HepG2 (cell line): Measurements from ENCODE around the gene CHID1. TPM values are rescaled to one million over a fixed set of nuclear protein-coding genes. Genes with fewer than 3 reads are reported as not detected.

Source experiments
- ARID2 ChIP-seq: sonication (generic); formaldehyde crosslinking; IDR thresholded peaks from 2 replicates; pipeline ENCODE4 v1.8.1; 2022; ENCODE audit warnings: mild to moderate bottlenecking, missing genetic modification reagents, borderline replicate concordance
- DDIT3 ChIP-seq: sonication (generic); formaldehyde crosslinking; IDR thresholded peaks from 2 replicates; pipeline ENCODE4 v1.4.0; 2020; ENCODE audit warnings: mild to moderate bottlenecking, missing genetic modification reagents
- DNMT3B ChIP-seq: conservative IDR thresholded peaks from 2 replicates; pipeline ENCODE4 v1.6.1; 2016; ENCODE audit warnings: missing biosample characterization, control low read depth
- EED ChIP-seq: sonication (generic); formaldehyde crosslinking; IDR thresholded peaks from 2 replicates; pipeline ENCODE4 v1.5.0; 2020; ENCODE audit warnings: mild to moderate bottlenecking, missing genetic modification reagents
- FOXA3 ChIP-seq: IDR thresholded peaks from 2 replicates; pipeline ENCODE4 v1.6.1; 2016; ENCODE audit warnings: missing genetic modification reagents, missing compliant biosample characterization
- GTF2F1 ChIP-seq: fragments of 150-350 bp; IDR thresholded peaks from 2 replicates; pipeline ENCODE4 v1.6.1; 2014; ENCODE audit warnings: low read length
- HHEX ChIP-seq: IDR thresholded peaks from 2 replicates; pipeline ENCODE4 v1.6.1; 2016; ENCODE audit warnings: control low read depth
- KMT2B ChIP-seq: IDR thresholded peaks from 2 replicates; pipeline ENCODE4 v1.6.1; 2016; ENCODE audit warnings: missing genetic modification reagents, missing compliant biosample characterization
- MTERF4 ChIP-seq: sonication (generic); formaldehyde crosslinking; IDR thresholded peaks from 2 replicates; pipeline ENCODE4 v1.8.0; 2023; ENCODE audit warnings: mild to moderate bottlenecking, missing genetic modification reagents
- PAWR ChIP-seq: sonication (generic); formaldehyde crosslinking; IDR thresholded peaks from 2 replicates; pipeline ENCODE4 v1.4.0; 2020; ENCODE audit warnings: missing genetic modification reagents, mild to moderate bottlenecking, borderline replicate concordance
- PITX1 ChIP-seq: sonication (generic); formaldehyde crosslinking; IDR thresholded peaks from 2 replicates; pipeline ENCODE4 v1.5.1; 2020; ENCODE audit warnings: mild to moderate bottlenecking, missing genetic modification reagents
- SMAD3 ChIP-seq: sonication (generic); formaldehyde crosslinking; IDR thresholded peaks from 2 replicates; pipeline ENCODE4 v1.4.0; 2020; ENCODE audit warnings: missing genetic modification reagents
- SRY ChIP-seq: sonication (generic); formaldehyde crosslinking; IDR thresholded peaks from 2 replicates; pipeline ENCODE4 v1.8.0; 2022; ENCODE audit warnings: mild to moderate bottlenecking, missing genetic modification reagents
- THYN1 ChIP-seq: sonication (generic); formaldehyde crosslinking; IDR thresholded peaks from 2 replicates; pipeline ENCODE4 v1.8.1; 2023; ENCODE audit warnings: low read depth, mild to moderate bottlenecking, moderate library complexity, missing genetic modification reagents, borderline replicate concordance
- ZBTB8A ChIP-seq: sonication (generic); formaldehyde crosslinking; IDR thresholded peaks from 2 replicates; pipeline ENCODE4 v1.4.0; 2020; ENCODE audit warnings: mild to moderate bottlenecking, low read depth, missing genetic modification reagents, borderline replicate concordance
- ZFP41 ChIP-seq: sonication (generic); formaldehyde crosslinking; IDR thresholded peaks from 2 replicates; pipeline ENCODE4 v1.4.0; 2020; ENCODE audit warnings: mild to moderate bottlenecking, missing genetic modification reagents, borderline replicate concordance
- ZNF230 ChIP-seq: sonication (generic); formaldehyde crosslinking; IDR thresholded peaks from 2 replicates; pipeline ENCODE4 v1.4.0; 2020; ENCODE audit warnings: mild to moderate bottlenecking, missing genetic modification reagents
- ZNF616 ChIP-seq: sonication (generic); formaldehyde crosslinking; IDR thresholded peaks from 2 replicates; pipeline ENCODE4 v1.5.0; 2020; ENCODE audit warnings: low read depth, mild to moderate bottlenecking, missing genetic modification reagents
- ZNF850 ChIP-seq: sonication (generic); formaldehyde crosslinking; conservative IDR thresholded peaks from 2 replicates; pipeline ENCODE4 v1.9.0; 2021; ENCODE audit warnings: mild to moderate bottlenecking, missing genetic modification reagents
- polyA plus RNA-seq, 8 experiments: library from polyadenylated mRNA; depleted of rRNA in 3 of 8; stranded (reverse) in 7 of 8; unstranded in 1 of 8; fragments of >200 nt; fragmentation: Illumina TruSeq in 4 of 8; extraction: Trizol in 4 of 8; gene quantifications; 2 replicates each; pipeline versions ENCODE4 v1.2.1 to v1.2.3, GENCODE V29; 2011 to 2016; ENCODE audit warnings: low read depth in 4 of 8, missing spikeins in 1 of 8, mixed read lengths in 1 of 8; ENCODE audit not compliant: insufficient read depth in 1 of 8
- total RNA-seq, 5 experiments: library from RNA; depleted of rRNA; stranded (reverse); fragments of >200 nt; fragmentation: Illumina TruSeq; extraction: Trizol; gene quantifications; 2 replicates each; pipeline ENCODE4 v1.2.3, GENCODE V29; 2016; ENCODE audit warnings: low read depth in 1 of 5
- TF ChIP-seq, protein P1 (sequence below), 2 experiments: sonication (generic) in 1 of 2; formaldehyde crosslinking in 1 of 2; IDR thresholded peaks; 2 replicates each; pipeline versions ENCODE4 v1.6.1 to v1.9.0; 2014 to 2022; ENCODE audit warnings: antibody characterized with exemption in 1 of 2, borderline replicate concordance in 1 of 2, inconsistent platforms in 1 of 2, low read depth in 1 of 2, missing genetic modification reagents in 1 of 2
- TF ChIP-seq, protein P2 (sequence below): sonication (generic); formaldehyde crosslinking; IDR thresholded peaks from 2 replicates; pipeline ENCODE4 v1.4.0; 2020; ENCODE audit warnings: missing genetic modification reagents
- TF ChIP-seq, protein P3 (sequence below): IDR thresholded peaks from 2 replicates; pipeline ENCODE4 v1.6.1; 2016; ENCODE audit warnings: missing biosample characterization, missing genetic modification reagents, low read depth

CHID1 gene
- total and polyA plus RNA-seq, 2 of the 13 experiments (the other 11 are each of a cell fraction or from before 2014, with no cell fraction given): 65.1 to 93.6 TPM

DNA sequence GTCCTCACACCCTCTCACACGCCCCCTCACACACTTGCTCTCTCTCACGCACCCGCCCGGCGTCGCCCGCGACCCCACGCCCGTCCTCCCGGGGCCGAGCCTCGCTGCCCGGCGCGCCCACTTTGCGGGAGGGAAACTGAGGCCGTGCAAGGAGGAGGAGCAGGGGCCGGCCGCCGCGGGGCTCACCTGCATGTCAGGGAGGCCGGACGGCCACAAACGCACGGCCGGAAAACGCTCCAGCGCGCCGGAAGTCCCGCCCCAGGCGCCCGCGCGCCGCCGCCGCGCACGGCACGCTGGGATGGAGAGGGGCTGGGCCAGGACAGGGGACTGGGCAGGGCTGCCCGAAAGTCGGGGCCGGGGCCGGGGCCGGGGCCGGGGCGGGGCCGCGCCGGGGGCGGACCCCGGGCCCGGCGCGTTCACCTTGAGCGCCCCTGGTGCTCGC is at the start of gene CHID1 (continued):
- TF ChIP-seq SMAD3 (CRISPR knock-in tag): no peak
- TF ChIP-seq PITX1 (CRISPR knock-in tag): no peak
- no peak; the same call in 1 of the 2 replicates for TF ChIP-seq ZNF616 (CRISPR knock-in tag)
- no peak for TF ChIP-seq ZFP41 (CRISPR knock-in tag)
- TF ChIP-seq, protein P1, sequence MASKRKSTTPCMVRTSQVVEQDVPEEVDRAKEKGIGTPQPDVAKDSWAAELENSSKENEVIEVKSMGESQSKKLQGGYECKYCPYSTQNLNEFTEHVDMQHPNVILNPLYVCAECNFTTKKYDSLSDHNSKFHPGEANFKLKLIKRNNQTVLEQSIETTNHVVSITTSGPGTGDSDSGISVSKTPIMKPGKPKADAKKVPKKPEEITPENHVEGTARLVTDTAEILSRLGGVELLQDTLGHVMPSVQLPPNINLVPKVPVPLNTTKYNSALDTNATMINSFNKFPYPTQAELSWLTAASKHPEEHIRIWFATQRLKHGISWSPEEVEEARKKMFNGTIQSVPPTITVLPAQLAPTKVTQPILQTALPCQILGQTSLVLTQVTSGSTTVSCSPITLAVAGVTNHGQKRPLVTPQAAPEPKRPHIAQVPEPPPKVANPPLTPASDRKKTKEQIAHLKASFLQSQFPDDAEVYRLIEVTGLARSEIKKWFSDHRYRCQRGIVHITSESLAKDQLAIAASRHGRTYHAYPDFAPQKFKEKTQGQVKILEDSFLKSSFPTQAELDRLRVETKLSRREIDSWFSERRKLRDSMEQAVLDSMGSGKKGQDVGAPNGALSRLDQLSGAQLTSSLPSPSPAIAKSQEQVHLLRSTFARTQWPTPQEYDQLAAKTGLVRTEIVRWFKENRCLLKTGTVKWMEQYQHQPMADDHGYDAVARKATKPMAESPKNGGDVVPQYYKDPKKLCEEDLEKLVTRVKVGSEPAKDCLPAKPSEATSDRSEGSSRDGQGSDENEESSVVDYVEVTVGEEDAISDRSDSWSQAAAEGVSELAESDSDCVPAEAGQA (IDR thresholded peaks at IDR 0.05; ENCODE audit: low read depth): peak; percentile 19; the same call in 1 of the 2 replicates
- TF ChIP-seq, protein P1 (CRISPR knock-in tag; IDR thresholded peaks at IDR 0.05; ENCODE audit: borderline replicate concordance): no peak
- TF ChIP-seq KMT2B (CRISPR knock-in tag): peak; percentile 47; the same call in 1 of the 2 replicates
- peak; percentile 63; the same call in 1 of the 2 replicates for TF ChIP-seq SRY (CRISPR knock-in tag)
- no peak for TF ChIP-seq GTF2F1
- no peak for TF ChIP-seq ARID2 (CRISPR knock-in tag)
- TF ChIP-seq DNMT3B (CRISPR knock-in tag): no peak
- TF ChIP-seq THYN1: no peak
- TF ChIP-seq, protein P2, sequence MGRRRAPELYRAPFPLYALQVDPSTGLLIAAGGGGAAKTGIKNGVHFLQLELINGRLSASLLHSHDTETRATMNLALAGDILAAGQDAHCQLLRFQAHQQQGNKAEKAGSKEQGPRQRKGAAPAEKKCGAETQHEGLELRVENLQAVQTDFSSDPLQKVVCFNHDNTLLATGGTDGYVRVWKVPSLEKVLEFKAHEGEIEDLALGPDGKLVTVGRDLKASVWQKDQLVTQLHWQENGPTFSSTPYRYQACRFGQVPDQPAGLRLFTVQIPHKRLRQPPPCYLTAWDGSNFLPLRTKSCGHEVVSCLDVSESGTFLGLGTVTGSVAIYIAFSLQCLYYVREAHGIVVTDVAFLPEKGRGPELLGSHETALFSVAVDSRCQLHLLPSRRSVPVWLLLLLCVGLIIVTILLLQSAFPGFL (CRISPR knock-in tag): no peak
- no peak; the same call in 1 of the 2 replicates for TF ChIP-seq FOXA3 (CRISPR knock-in tag)
- no peak for TF ChIP-seq EED
- TF ChIP-seq DDIT3 (CRISPR knock-in tag): no peak
- TF ChIP-seq, protein P3, sequence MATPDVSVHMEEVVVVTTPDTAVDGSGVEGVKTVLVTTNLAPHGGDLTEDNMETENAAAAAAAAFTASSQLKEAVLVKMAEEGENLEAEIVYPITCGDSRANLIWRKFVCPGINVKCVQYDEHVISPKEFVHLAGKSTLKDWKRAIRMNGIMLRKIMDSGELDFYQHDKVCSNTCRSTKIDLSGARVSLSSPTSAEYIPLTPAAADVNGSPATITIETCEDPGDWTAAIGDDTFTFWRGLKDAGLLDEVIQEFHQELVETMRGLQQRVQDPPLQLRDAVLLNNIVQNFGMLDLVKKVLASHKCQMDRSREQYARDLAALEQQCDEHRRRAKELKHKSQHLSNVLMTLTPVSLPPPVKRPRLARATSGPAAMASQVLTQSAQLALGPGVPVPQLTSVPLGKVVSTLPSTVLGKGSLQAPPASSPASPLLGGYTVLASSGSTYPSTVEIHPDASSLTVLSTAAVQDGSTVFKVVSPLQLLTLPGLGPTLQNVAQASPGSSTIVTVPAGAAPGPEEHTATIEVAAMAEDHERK (CRISPR knock-in tag): peak; percentile 78
- TF ChIP-seq HHEX (CRISPR knock-in tag): no peak
- no peak for TF ChIP-seq ZNF230
- no peak for TF ChIP-seq ZNF850
- TF ChIP-seq MTERF4 (CRISPR knock-in tag): no peak
- no peak for TF ChIP-seq PAWR (CRISPR knock-in tag)
- TF ChIP-seq ZBTB8A: no peak
